Spinal cord (tissue), 10 donors: Measurements from ENCODE around the gene TMEM186. TPM values are rescaled to one million over a fixed set of nuclear protein-coding genes. Genes with fewer than 3 reads are reported as not detected.
"Not testable (repeated sequence)": the region's sequence is repeated elsewhere in the genome, so short reads cannot be mapped to it uniquely, and the experiment has no call there.

Experiments used
- DNase-seq, 6 donors: peaks; one replicate each; pipeline versions ENCODE4 v3.0.0 to v3.0.0-alpha.2; 2013 to 2015; ENCODE audit warnings: low spot score in 6 of 6, low read depth in 4 of 6
- H3K27ac ChIP-seq: one replicate; pipeline ENCODE4 v1.5.1; 2013; ENCODE audit warnings: low read depth, low read length, control low read depth
- H3K27me3 ChIP-seq: one replicate; pipeline ENCODE4 v1.6.1; 2013; ENCODE audit warnings: low read length; ENCODE audit not compliant: control insufficient read depth, insufficient read depth
- H3K36me3 ChIP-seq: one replicate; pipeline ENCODE4 v1.6.1; 2013; ENCODE audit warnings: low read length; ENCODE audit not compliant: control insufficient read depth, insufficient read depth
- H3K4me1 ChIP-seq: one replicate; pipeline ENCODE4 v1.6.1; 2013; ENCODE audit warnings: low read length; ENCODE audit not compliant: control insufficient read depth, insufficient read depth
- H3K4me3 ChIP-seq: one replicate; pipeline ENCODE4 v1.5.1; 2013; ENCODE audit warnings: low read depth, low read length, control low read depth
- H3K9me3 ChIP-seq: one replicate; pipeline ENCODE4 v1.6.1; 2013; ENCODE audit warnings: low read length; ENCODE audit not compliant: control insufficient read depth, insufficient read depth
- WGBS: methylation state at CpG from one replicate; pipeline ENCODE4 v1.1.5; 2013; ENCODE audit warnings: missing lambda C conversion rate; ENCODE audit not compliant: insufficient coverage; 5-methylcytosine and 5-hydroxymethylcytosine counted together
- polyA plus RNA-seq, 2 donors: library from polyadenylated mRNA; unstranded; fragments of 120-200 nt; gene quantifications; one replicate each; pipeline ENCODE4 v1.2.1, GENCODE V29; 2013; ENCODE audit not compliant: insufficient read length in 2 of 2
- total RNA-seq, 2 donors: library from RNA; depleted of rRNA in 1 of 2; stranded (reverse); fragments of 120-200 nt in 1 of 2; fragments of >200 nt in 1 of 2; gene quantifications; one replicate each; pipeline versions ENCODE4 v1.2.3 to v1.2.4, GENCODE V29; 2013 to 2014
- donor health status: healthy.

Gene TMEM186
- total and polyA plus RNA-seq, 4 donors: 7.6 to 14.2 (median 9.8) TPM

GRCh38 chr16:8798535-8799157 is 1.2 kb upstream of the TMEM186 start:
- Histone ChIP-seq H3K27me3 (no peaks in the 10 kb centered on the region), H3K9me3 (no peaks in the 10 kb centered on the region), H3K36me3 (peaks cover 17% of the 10 kb centered on the region), H3K27ac (no peak overlapping the region), H3K4me1 (peaks cover 21% of the 10 kb centered on the region), H3K4me3 (peak overlapping the region; percentile 91)
- no peak for DNase-seq
- WGBS: 74% methylated on average over 6 of the region's 7 CpGs

- DNase-seq: no peak
- 0% methylated on average over 5 of the region's 6 CpGs for WGBS
- H3K9me3 ChIP-seq: no peaks in the 10 kb centered on the region
- H3K36me3 ChIP-seq: peaks cover 16% of the 10 kb centered on the region
- no peak overlapping the region for H3K27ac ChIP-seq
- H3K27me3 ChIP-seq: no peaks in the 10 kb centered on the region
- H3K4me1 ChIP-seq: peaks cover 21% of the 10 kb centered on the region
- H3K4me3 ChIP-seq: peak overlapping the region; percentile 91
These were observed 712 bp upstream of the TMEM186 start for GRCh38 chr16:8798174-8798527.

- Histone ChIP-seq H3K4me1 (peaks cover 21% of the 10 kb centered on the region), H3K36me3 (peaks cover 4% of the 10 kb centered on the region), H3K4me3 (peak overlapping the region; percentile 91), H3K27me3 (no peaks in the 10 kb centered on the region), H3K27ac (peak overlapping the region; percentile 52), H3K9me3 (no peaks in the 10 kb centered on the region)
- WGBS: 44% methylated on average over 6 of the region's 14 CpGs
- DNase-seq: no peak
These were observed 723 bp downstream of the TMEM186 start for GRCh38 chr16:8796469-8797363.

GRCh38 chr16:8795818-8796217 is 1.6 kb downstream of the TMEM186 start:
- H3K9me3 ChIP-seq: no peaks in the 10 kb centered on the region
- H3K4me3 ChIP-seq: no peak overlapping the region
- WGBS: 94% methylated on average over 9 of the region's 10 CpGs
- peaks cover 4% of the 10 kb centered on the region for H3K36me3 ChIP-seq
- no peaks in the 10 kb centered on the region for H3K27me3 ChIP-seq
- no peak overlapping the region for H3K27ac ChIP-seq
- no peak for DNase-seq
- H3K4me1 ChIP-seq: peaks cover 21% of the 10 kb centered on the region

- no peaks in the 10 kb centered on the region for H3K9me3 ChIP-seq
- H3K27me3 ChIP-seq: no peaks in the 10 kb centered on the region
- H3K4me3 ChIP-seq: no peak overlapping the region
- peak in 1 of 6 donors; percentile 50 for DNase-seq
- H3K4me1 ChIP-seq: peaks cover 21% of the 10 kb centered on the region
- no peak overlapping the region for H3K27ac ChIP-seq
- peaks cover 4% of the 10 kb centered on the region for H3K36me3 ChIP-seq
- WGBS: 54% methylated on average over 7 of the region's 8 CpGs
These were observed 2.3 kb downstream of the TMEM186 start for GRCh38 chr16:8795091-8795490.

GRCh38 chr16:8788578-8789172 is 8.8 kb downstream of the TMEM186 start:
- Histone ChIP-seq H3K36me3 (peaks cover 4% of the 10 kb centered on the region), H3K4me3 (no peak overlapping the region), H3K4me1 (no peaks in the 10 kb centered on the region), H3K9me3 (no peaks in the 10 kb centered on the region), H3K27me3 (no peaks in the 10 kb centered on the region), H3K27ac (no peak overlapping the region)
- DNase-seq: no peak
- 64% methylated on average over 8 of the region's 8 CpGs for WGBS

GRCh38 chr16:8786316-8786715 is 11.1 kb downstream of the TMEM186 start:
- H3K4me1 ChIP-seq, H3K9me3 ChIP-seq, H3K27me3 ChIP-seq, H3K27ac ChIP-seq, DNase-seq, H3K4me3 ChIP-seq: not testable (repeated sequence)
- WGBS: 82% methylated on average over 11 of the region's 11 CpGs
- H3K36me3 ChIP-seq: peaks cover 20% of the 10 kb centered on the region

GRCh38 chr16:8785408-8785807 is 12.0 kb downstream of the TMEM186 start:
- Histone ChIP-seq H3K27ac (no peak overlapping the region), H3K9me3 (no peaks in the 10 kb centered on the region), H3K36me3 (peaks cover 29% of the 10 kb centered on the region), H3K27me3 (no peaks in the 10 kb centered on the region), H3K4me1 (no peaks in the 10 kb centered on the region), H3K4me3 (no peak overlapping the region)
- no peak for DNase-seq
- WGBS: 83% methylated on average over 6 of the region's 6 CpGs

- 93% methylated on average over 3 of the region's 6 CpGs for WGBS
- Histone ChIP-seq H3K27me3 (no peaks in the 10 kb centered on the region), H3K4me3 (no peak overlapping the region), H3K9me3 (no peaks in the 10 kb centered on the region), H3K4me1 (no peaks in the 10 kb centered on the region), H3K36me3 (peaks cover 55% of the 10 kb centered on the region), H3K27ac (no peak overlapping the region)
- DNase-seq: no peak
These were observed 14.8 kb downstream of the TMEM186 start for GRCh38 chr16:8782673-8783072.
